Gastrocnemius medialis (tissue), 4 donors: ENCODE data around the gene RPAP3.

ENCODE experiments used
- POLR2A ChIP-seq, 2 donors: fragments of 450-650 bp; IDR thresholded peaks; one replicate each; pipeline ENCODE4 v1.6.1; 2017; ENCODE audit warnings: antibody characterized with exemption in 2 of 2, mild to moderate bottlenecking in 2 of 2, moderate library complexity in 2 of 2
- TF ChIP-seq, protein P1 (sequence below), 5 experiments: fragments of 450-650 bp in 3 of 5; fragments of 200-600 bp in 2 of 5; sonication (generic) in 2 of 5; IDR thresholded peaks in 4 of 5; conservative IDR thresholded peaks in 1 of 5; 1 replicate in 4 of 5; 2 replicates in 1 of 5; pipeline ENCODE4 v1.5.1; 2016 to 2019; ENCODE audit warnings: antibody characterized with exemption in 5 of 5, mild to moderate bottlenecking in 3 of 5, moderate library complexity in 3 of 5

DNA sequence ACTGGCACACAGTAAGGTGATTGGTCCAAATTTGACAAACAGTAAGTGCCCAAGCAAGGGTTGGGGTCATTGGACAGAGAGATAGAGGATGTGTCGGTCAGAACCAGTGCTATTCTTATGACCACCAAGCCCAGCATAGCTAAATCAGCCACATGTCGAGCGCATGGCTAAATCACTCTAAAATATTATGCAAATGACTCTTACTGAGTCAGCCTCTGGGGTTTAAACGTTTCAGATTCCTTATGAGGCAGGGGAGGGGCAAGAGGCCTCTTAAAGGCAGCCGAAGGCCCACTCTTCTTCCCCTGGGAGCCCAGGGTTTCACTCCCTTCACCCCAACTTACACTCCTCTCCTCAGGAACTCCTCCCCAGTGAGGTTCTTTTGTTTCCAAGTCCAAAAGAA is 20.1 kb upstream of the RPAP3 start:
- TF ChIP-seq, protein P1, sequence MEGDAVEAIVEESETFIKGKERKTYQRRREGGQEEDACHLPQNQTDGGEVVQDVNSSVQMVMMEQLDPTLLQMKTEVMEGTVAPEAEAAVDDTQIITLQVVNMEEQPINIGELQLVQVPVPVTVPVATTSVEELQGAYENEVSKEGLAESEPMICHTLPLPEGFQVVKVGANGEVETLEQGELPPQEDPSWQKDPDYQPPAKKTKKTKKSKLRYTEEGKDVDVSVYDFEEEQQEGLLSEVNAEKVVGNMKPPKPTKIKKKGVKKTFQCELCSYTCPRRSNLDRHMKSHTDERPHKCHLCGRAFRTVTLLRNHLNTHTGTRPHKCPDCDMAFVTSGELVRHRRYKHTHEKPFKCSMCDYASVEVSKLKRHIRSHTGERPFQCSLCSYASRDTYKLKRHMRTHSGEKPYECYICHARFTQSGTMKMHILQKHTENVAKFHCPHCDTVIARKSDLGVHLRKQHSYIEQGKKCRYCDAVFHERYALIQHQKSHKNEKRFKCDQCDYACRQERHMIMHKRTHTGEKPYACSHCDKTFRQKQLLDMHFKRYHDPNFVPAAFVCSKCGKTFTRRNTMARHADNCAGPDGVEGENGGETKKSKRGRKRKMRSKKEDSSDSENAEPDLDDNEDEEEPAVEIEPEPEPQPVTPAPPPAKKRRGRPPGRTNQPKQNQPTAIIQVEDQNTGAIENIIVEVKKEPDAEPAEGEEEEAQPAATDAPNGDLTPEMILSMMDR (IDR thresholded peaks at IDR 0.05 in 4 of 5, conservative IDR thresholded peaks at IDR 0.05 in 1 of 5): no peak
- no peak for TF ChIP-seq POLR2A (IDR thresholded peaks at IDR 0.05)
